H9 (cell line): Measurements from ENCODE around the gene BCL2L15. TPM values are rescaled to one million over a fixed set of nuclear protein-coding genes. Genes with fewer than 3 reads are reported as not detected.
A peak's percentile ranks its signal among the peaks of the same experiment; 100 is the strongest.

Experiments used
- DNase-seq: peaks from one replicate; pipeline ENCODE4 v3.0.0-alpha.2; 2017
- H2AFZ ChIP-seq: one replicate; pipeline ENCODE4 v1.6.1; 2013; ENCODE audit warnings: mild to moderate bottlenecking, low read length, control low read depth, moderate library complexity
- H2AK5ac ChIP-seq: 2 replicates; pipeline ENCODE4 v1.6.1; 2013; ENCODE audit warnings: low read length, control low read depth, mixed read lengths; ENCODE audit not compliant: insufficient read length
- H2BK120ac ChIP-seq: one replicate; pipeline ENCODE4 v1.6.1; 2013; ENCODE audit warnings: low read depth, mild to moderate bottlenecking, low read length, control low read depth, inconsistent platforms; ENCODE audit not compliant: poor library complexity, severe bottlenecking
- H2BK12ac ChIP-seq: 2 replicates; pipeline ENCODE4 v1.6.1; 2013; ENCODE audit warnings: low read length, control low read depth, mixed read lengths, low read depth; ENCODE audit not compliant: insufficient read length
- H2BK15ac ChIP-seq: 2 replicates; pipeline ENCODE4 v1.6.1; 2013; ENCODE audit warnings: low read depth, low read length, control low read depth
- H2BK20ac ChIP-seq: one replicate; pipeline ENCODE4 v1.6.1; 2013; ENCODE audit warnings: low read depth, mild to moderate bottlenecking, low read length, control low read depth, inconsistent platforms; ENCODE audit not compliant: poor library complexity, severe bottlenecking
- H2BK5ac ChIP-seq: 2 replicates; pipeline ENCODE4 v1.6.1; 2013; ENCODE audit warnings: low read length, control low read depth, mixed read lengths; ENCODE audit not compliant: insufficient read length
- H3K14ac ChIP-seq: 2 replicates; pipeline ENCODE4 v1.6.1; 2013; ENCODE audit warnings: low read length, control low read depth; ENCODE audit not compliant: insufficient read depth
- H3K18ac ChIP-seq: 2 replicates; pipeline ENCODE4 v1.6.1; 2013; ENCODE audit warnings: low read depth, mild to moderate bottlenecking, mixed read lengths, low read length, control low read depth; ENCODE audit not compliant: insufficient read length
- H3K23ac ChIP-seq: 2 replicates; pipeline ENCODE4 v1.6.1; 2013; ENCODE audit warnings: low read length, control low read depth, mixed read lengths, low read depth; ENCODE audit not compliant: insufficient read length
- H3K23me2 ChIP-seq: 2 replicates; pipeline ENCODE4 v1.6.1; 2013; ENCODE audit warnings: low read depth, mild to moderate bottlenecking, mixed read lengths, low read length, control low read depth; ENCODE audit not compliant: insufficient read length, poor library complexity, severe bottlenecking
- H3K27ac ChIP-seq: 2 replicates; pipeline ENCODE4 v1.5.1; 2013; ENCODE audit warnings: low read length, control low read depth, mixed read lengths, low read depth; ENCODE audit not compliant: insufficient read length
- H3K27me3 ChIP-seq: 2 replicates; pipeline ENCODE4 v1.6.1; 2013; ENCODE audit warnings: low read length, control low read depth, inconsistent platforms; ENCODE audit not compliant: insufficient read depth
- H3K4ac ChIP-seq: 2 replicates; pipeline ENCODE4 v1.6.1; 2013; ENCODE audit warnings: low read depth, mild to moderate bottlenecking, control low read depth, inconsistent platforms, low read length, moderate library complexity
- H3K4me1 ChIP-seq: 2 replicates; pipeline ENCODE4 v1.6.1; 2013; ENCODE audit warnings: low read length, control low read depth, inconsistent platforms; ENCODE audit not compliant: insufficient read depth
- H3K4me2 ChIP-seq: 2 replicates; pipeline ENCODE4 v1.6.1; 2013; ENCODE audit warnings: low read length, control low read depth, mixed read lengths; ENCODE audit not compliant: insufficient read length, insufficient read depth
- H3K56ac ChIP-seq: 2 replicates; pipeline ENCODE4 v1.6.1; 2013; ENCODE audit warnings: low read depth, mild to moderate bottlenecking, mixed read lengths, low read length, control low read depth; ENCODE audit not compliant: insufficient read length
- H3K79me1 ChIP-seq: 2 replicates; pipeline ENCODE4 v1.6.1; 2013; ENCODE audit warnings: low read depth, mild to moderate bottlenecking, moderate library complexity, low read length, control low read depth, inconsistent platforms; ENCODE audit not compliant: insufficient read depth, poor library complexity, severe bottlenecking
- H3K79me2 ChIP-seq: 2 replicates; pipeline ENCODE4 v1.6.1; 2013; ENCODE audit warnings: low read length, control low read depth, inconsistent platforms; ENCODE audit not compliant: insufficient read depth
- H3K9ac ChIP-seq: 2 replicates; pipeline ENCODE4 v1.6.1; 2013; ENCODE audit warnings: low read length, control low read depth, mixed read lengths; ENCODE audit not compliant: insufficient read length; ENCODE audit errors: extremely low read depth
- H3K9me3 ChIP-seq: one replicate; pipeline ENCODE4 v1.6.1; 2013; ENCODE audit warnings: low read depth, low read length, inconsistent platforms; ENCODE audit not compliant: control insufficient read depth
- H3T11ph ChIP-seq: one replicate; pipeline ENCODE4 v1.6.1; 2013; ENCODE audit warnings: mild to moderate bottlenecking, low read length, control low read depth, inconsistent platforms
- H4K20me1 ChIP-seq: one replicate; pipeline ENCODE4 v1.6.1; 2013; ENCODE audit not compliant: control insufficient read depth, insufficient read length, insufficient read depth
- H4K5ac ChIP-seq: 2 replicates; pipeline ENCODE4 v1.6.1; 2013; ENCODE audit warnings: low read depth, mild to moderate bottlenecking, mixed read lengths, low read length, control low read depth; ENCODE audit not compliant: insufficient read length
- H4K8ac ChIP-seq: replicated peaks from 2 replicates; pipeline ENCODE4 v1.6.1; 2013; ENCODE audit warnings: low read length, control low read depth, mixed read lengths, low read depth; ENCODE audit not compliant: insufficient read length
- H4K91ac ChIP-seq: 2 replicates; pipeline ENCODE4 v1.6.1; 2013; ENCODE audit warnings: low read depth, mild to moderate bottlenecking, moderate library complexity, mixed read lengths, low read length, control low read depth; ENCODE audit not compliant: insufficient read length
- H3K27ac Mint-ChIP-seq, 3 experiments: 2 replicates in 2 of 3; 3 replicates in 1 of 3; pipeline ENCODE4 v1.8.0; 2020 to 2021; ENCODE audit warnings: mixed read lengths in 3 of 3, mild to moderate bottlenecking in 1 of 3, moderate library complexity in 1 of 3
- H3K27me3 Mint-ChIP-seq: 2 replicates; pipeline ENCODE4 v1.8.0; 2021; ENCODE audit warnings: low read depth, mild to moderate bottlenecking, moderate library complexity, mixed read lengths
- H3K36me3 Mint-ChIP-seq, 3 experiments: 2 replicates in 2 of 3; 3 replicates in 1 of 3; pipeline ENCODE4 v1.8.0; 2020 to 2021; ENCODE audit warnings: low read depth in 3 of 3, mixed read lengths in 3 of 3; ENCODE audit not compliant: insufficient read depth in 1 of 3
- H3K4me1 Mint-ChIP-seq, 2 experiments: 2 replicates each; pipeline ENCODE4 v1.8.0; 2020; ENCODE audit warnings: mixed read lengths in 2 of 2
- H3K4me3 Mint-ChIP-seq, 2 experiments: 2 replicates in 1 of 2; 3 replicates in 1 of 2; pipeline ENCODE4 v1.8.0; 2020 to 2021; ENCODE audit warnings: mild to moderate bottlenecking in 2 of 2, mixed read lengths in 2 of 2, moderate library complexity in 1 of 2
- H3K9me3 Mint-ChIP-seq, 2 experiments: 2 replicates in 1 of 2; 3 replicates in 1 of 2; pipeline ENCODE4 v1.8.0; 2020; ENCODE audit warnings: mild to moderate bottlenecking in 2 of 2, mixed read lengths in 2 of 2, moderate library complexity in 1 of 2
- CTCF ChIP-seq: fragments of 200-600 bp; sonication (generic); conservative IDR thresholded peaks from 3 replicates; pipeline ENCODE4 v1.8.0; 2021; ENCODE audit warnings: antibody characterized with exemption, mild to moderate bottlenecking
- WGBS: extraction: QIAGEN DNeasy Blood & Tissue Kit; methylation state at CpG from one replicate; pipeline ENCODE4 v1.1.7; 2013; ENCODE audit warnings: missing lambda C conversion rate, low lambda C conversion rate, mixed read lengths; ENCODE audit not compliant: insufficient read length; ENCODE audit errors: extremely low coverage; 5-methylcytosine and 5-hydroxymethylcytosine counted together
- total RNA-seq: library from RNA; stranded (reverse); gene quantifications from 2 replicates; pipeline ENCODE4 v1.2.1, GENCODE V29; 2021

Gene BCL2L15
- total RNA-seq, 1 experiment from 2014 or later: 0.22 TPM

DNA sequence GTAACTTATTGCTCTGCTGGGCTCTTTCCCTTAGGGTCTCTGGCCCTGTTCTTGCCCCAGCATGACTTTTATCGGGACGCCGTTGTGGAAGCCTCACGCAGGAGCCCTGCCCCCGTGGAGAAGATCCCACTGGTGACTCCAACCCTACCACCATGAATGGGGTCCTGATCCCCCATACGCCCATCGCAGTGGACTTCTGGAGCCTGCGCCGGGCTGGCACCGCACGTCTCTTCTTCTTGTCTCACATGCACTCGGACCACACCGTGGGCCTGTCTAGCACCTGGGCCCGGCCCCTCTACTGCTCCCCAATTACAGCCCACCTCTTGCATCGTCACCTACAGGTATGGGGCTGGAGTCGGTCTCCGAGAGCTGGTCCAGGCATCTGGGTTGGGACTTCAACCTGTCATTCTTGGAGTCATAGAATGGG is 18.1 kb upstream of the BCL2L15 start:
- H3K9me3 ChIP-seq: no peaks in the 10 kb centered on the region
- no peak for TF ChIP-seq CTCF
- H3K56ac ChIP-seq: no peak overlapping the region
- H3K9me3 Mint-ChIP-seq: no peaks in the 10 kb centered on the region
- no peak overlapping the region for H2AK5ac ChIP-seq
- H3K27me3 ChIP-seq: no peaks in the 10 kb centered on the region
- peaks cover 0 to 27% (median 21%) of the 10 kb centered on the region in 3 experiments; a peak in 5 of 7 replicates for H3K36me3 Mint-ChIP-seq
- no peak overlapping the region for H4K91ac ChIP-seq
- H3K4me2 ChIP-seq: peak overlapping the region; percentile 56
- no peak overlapping the region for H2AFZ ChIP-seq
- H3K4me1 Mint-ChIP-seq: peaks cover 11% of the 10 kb centered on the region in 2 experiments
- peak overlapping the region; percentile 94 to 96 for H3K4me3 Mint-ChIP-seq
- H2BK15ac ChIP-seq: no peak overlapping the region
- no peak overlapping the region for H2BK120ac ChIP-seq
- no peak overlapping the region for H2BK20ac ChIP-seq
- H3K79me1 ChIP-seq: no peaks in the 10 kb centered on the region
- no CpG with 5 or more reads among the region's 17 CpGs for WGBS
- H3K23ac ChIP-seq: no peak overlapping the region
- H3T11ph ChIP-seq: no peak overlapping the region
- no peaks in the 10 kb centered on the region for H3K4me1 ChIP-seq
- no peaks in the 10 kb centered on the region for H3K79me2 ChIP-seq
- H3K27ac ChIP-seq: no peak overlapping the region
- H3K9ac ChIP-seq: peak overlapping the region; percentile 56
- peaks cover 11% of the 10 kb centered on the region for H3K23me2 ChIP-seq
- H3K18ac ChIP-seq: no peak overlapping the region
- DNase-seq: peak; percentile 79
- no peak overlapping the region for H3K14ac ChIP-seq
- no peak overlapping the region for H4K8ac ChIP-seq
- H4K20me1 ChIP-seq: no peaks in the 10 kb centered on the region
- no peak overlapping the region for H2BK5ac ChIP-seq
- no peaks in the 10 kb centered on the region for H3K27me3 Mint-ChIP-seq
- no peak overlapping the region for H4K5ac ChIP-seq
- H2BK12ac ChIP-seq: no peak overlapping the region
- peak overlapping the region; percentile 96 to 98 (median 97) for H3K27ac Mint-ChIP-seq
- H3K4ac ChIP-seq: no peak overlapping the region
